ENCODE measurements around the gene USP10. TPM values are rescaled to one million over a fixed set of nuclear protein-coding genes. Genes with fewer than 3 reads are reported as not detected.

USP10 gene
- total and polyA plus RNA-seq, 7 donors, result 17.1 to 64.3 (median 43.9) TPM

DNA sequence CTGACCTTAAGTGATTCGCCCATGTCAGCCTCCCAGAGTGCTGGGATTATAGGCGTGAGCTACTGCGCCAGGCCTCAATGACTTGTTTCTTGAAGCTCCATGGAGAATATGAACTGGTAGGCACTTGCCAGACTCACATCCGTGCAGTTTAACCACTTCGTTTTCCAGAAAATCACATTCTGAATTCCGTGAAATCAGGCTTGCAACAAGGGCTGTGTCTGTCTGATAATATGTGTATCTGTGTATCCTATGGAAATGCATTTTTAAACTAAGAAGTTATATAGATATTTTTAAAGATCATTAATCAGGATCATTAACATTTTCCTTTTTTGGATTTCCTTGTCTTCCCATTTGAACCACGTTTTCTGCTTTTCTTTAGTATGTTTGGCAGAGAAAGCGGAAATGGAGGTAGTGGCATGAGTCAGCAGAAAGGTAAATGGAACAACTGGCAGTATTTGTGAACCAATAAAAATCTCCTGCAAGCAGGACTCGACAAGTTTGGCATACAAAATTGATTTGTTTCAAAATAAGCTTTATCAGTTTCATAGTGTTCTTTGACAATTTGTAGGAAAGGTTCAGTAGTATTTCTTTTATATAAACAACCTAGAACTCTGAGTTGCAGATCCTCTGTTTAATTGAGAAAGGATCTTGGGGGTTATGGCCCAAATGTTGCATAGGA is 33.0 kb downstream of the USP10 start:
- Histone ChIP-seq H3K27me3 (no peaks in the 10 kb centered on the region), H3K4me3 (no peak overlapping the region), H3K36me3 (peaks cover 0 to 8% (median 0%) of the 10 kb centered on the region in 4 donors), H3K9me3 (no peaks in the 10 kb centered on the region), H3K4me1 (peaks cover 0 to 66% (median 39%) of the 10 kb centered on the region in 4 donors), H3K27ac (peak overlapping the region in 2 of 4 donors; percentile 12 to 78)
- intact Hi-C loops (cut with DNase I), result no loop called here
- WGBS, 2 donors, result 57 to 71% methylated on average over 9 of the region's 9 CpGs
- TF ChIP-seq POLR2A (IDR thresholded peaks at IDR 0.05), result no peak
- TF ChIP-seq EP300 (IDR thresholded peaks at IDR 0.05), result no peak
- no peak for TF ChIP-seq POLR2AphosphoS5 (IDR thresholded peaks at IDR 0.05)
- no peak for TF ChIP-seq CTCF (IDR thresholded peaks at IDR 0.05)
- no peak for DNase-seq

GRCh38 chr16:84735849-84736586 is 36.2 kb downstream of the USP10 start:
- Histone ChIP-seq H3K4me3 (no peak overlapping the region), H3K9me3 (no peaks in the 10 kb centered on the region), H3K27me3 (no peaks in the 10 kb centered on the region), H3K27ac (peak overlapping the region in 1 of 4 donors; percentile 57), H3K36me3 (peaks cover 0 to 8% (median 0%) of the 10 kb centered on the region in 4 donors), H3K4me1 (peaks cover 0 to 81% (median 52%) of the 10 kb centered on the region in 4 donors)
- 14 to 59% methylated on average over 17 of the region's 17 CpGs for WGBS, 2 donors
- intact Hi-C loops (cut with DNase I), result no loop called here
- DNase-seq, result no peak
- TF ChIP-seq POLR2A (IDR thresholded peaks at IDR 0.05) (no peak), EP300 (IDR thresholded peaks at IDR 0.05) (no peak)

- Histone ChIP-seq H3K4me1 (peaks cover 0 to 82% (median 61%) of the 10 kb centered on the region in 4 donors), H3K27me3 (no peaks in the 10 kb centered on the region), H3K9me3 (no peaks in the 10 kb centered on the region), H3K27ac (peak overlapping the region in 2 of 4 donors; percentile 33 to 57), H3K36me3 (peaks cover 0 to 8% (median 0%) of the 10 kb centered on the region in 4 donors), H3K4me3 (no peak overlapping the region)
- TF ChIP-seq EP300 (IDR thresholded peaks at IDR 0.05) (no peak), CTCF (IDR thresholded peaks at IDR 0.05) (no peak), POLR2A (IDR thresholded peaks at IDR 0.05) (no peak), POLR2AphosphoS5 (IDR thresholded peaks at IDR 0.05) (no peak)
- 16 to 60% methylated on average over 12 of the region's 12 CpGs for WGBS, 2 donors
- intact Hi-C loops (cut with DNase I), result no loop called here
- DNase-seq, result no peak
Observed at GRCh38 chr16:84737192-84738011, 37.6 kb downstream of the USP10 start.

DNA sequence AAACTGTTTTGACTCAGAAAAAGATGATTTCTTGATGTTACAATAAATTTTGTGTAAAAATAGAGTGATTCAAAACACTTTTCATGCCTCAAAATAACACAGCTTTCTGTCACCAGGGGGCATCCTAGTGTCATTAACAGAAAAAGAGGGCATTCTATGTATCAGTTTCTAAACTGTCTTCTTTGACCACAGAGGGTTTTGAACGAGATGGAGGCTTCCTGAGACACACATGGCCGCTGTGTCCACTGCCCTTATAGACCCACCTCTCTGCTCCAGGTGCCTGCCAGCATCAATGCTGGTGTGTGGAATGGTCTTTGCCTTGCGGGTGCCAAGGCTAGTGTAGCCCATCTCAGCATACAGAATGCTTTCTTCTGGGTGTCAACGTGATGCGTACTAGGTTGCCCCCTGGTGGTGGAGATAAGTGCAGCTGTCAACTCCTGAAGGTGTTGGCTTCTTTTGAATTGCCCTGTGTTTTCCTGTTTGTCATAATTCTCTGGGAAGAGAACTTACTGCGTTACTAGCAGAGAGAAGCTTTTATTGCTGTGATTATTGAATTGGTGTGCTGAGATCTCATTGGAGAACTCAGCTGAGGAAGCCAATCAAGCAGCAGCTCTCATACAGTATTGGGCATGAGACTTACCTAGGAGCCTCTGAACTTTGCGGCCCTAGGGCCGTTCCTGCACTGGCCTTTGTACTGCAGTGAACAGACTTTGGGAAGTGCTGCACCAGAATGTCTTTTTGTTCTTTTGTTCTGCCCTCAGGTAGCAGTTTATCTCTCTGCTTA is 38.6 kb downstream of the USP10 start:
- 8 to 27% methylated on average over 8 of the region's 8 CpGs for WGBS, 2 donors
- Histone ChIP-seq H3K9me3 (no peaks in the 10 kb centered on the region), H3K36me3 (peaks cover 0 to 8% (median 0%) of the 10 kb centered on the region in 4 donors), H3K4me1 (peaks cover 0 to 80% (median 57%) of the 10 kb centered on the region in 4 donors), H3K27ac (peak overlapping the region in 3 of 4 donors; percentile 3 to 57 (median 33)), H3K4me3 (no peak overlapping the region), H3K27me3 (no peaks in the 10 kb centered on the region)
- intact Hi-C loops (cut with DNase I), result no loop called here
- peak; percentile 45 to 92 (median 86) for TF ChIP-seq CTCF (IDR thresholded peaks at IDR 0.05)
- TF ChIP-seq POLR2A (IDR thresholded peaks at IDR 0.05), result no peak
- DNase-seq, result peak; percentile 83

Data from sigmoid colon (tissue), 7 donors.